Loucy (cell line): ENCODE data around the gene HOXA3.

Experiments used
- H2AFZ ChIP-seq: fragments of 200-600 bp; sonication (generic); 2 replicates; pipeline ENCODE4 v1.6.0; 2016; ENCODE audit warnings: antibody characterized with exemption, mild to moderate bottlenecking, low read length, moderate library complexity
- H3F3A ChIP-seq: fragments of 200-600 bp; 2 replicates; pipeline ENCODE4 v1.6.0; 2016; ENCODE audit warnings: antibody characterized with exemption, low read depth, mild to moderate bottlenecking
- H3K27me3 ChIP-seq: fragments of 200-600 bp; sonication (generic); 2 replicates; pipeline ENCODE4 v1.6.1; 2014; ENCODE audit warnings: low read length, mild to moderate bottlenecking; ENCODE audit not compliant: insufficient read depth, poor library complexity, severe bottlenecking
- H3K36me3 ChIP-seq: fragments of 200-600 bp; sonication (generic); 2 replicates; pipeline ENCODE4 v1.6.1; 2016; ENCODE audit warnings: low read length; ENCODE audit not compliant: insufficient read depth
- H3K4me1 ChIP-seq: fragments of 200-600 bp; sonication (generic); 2 replicates; pipeline ENCODE4 v1.5.1; 2014; ENCODE audit warnings: low read length, mild to moderate bottlenecking; ENCODE audit not compliant: insufficient read depth, poor library complexity, severe bottlenecking
- H3K4me2 ChIP-seq: fragments of 200-600 bp; sonication (generic); 2 replicates; pipeline ENCODE4 v1.6.0; 2014; ENCODE audit warnings: antibody characterized with exemption, low read length, low read depth, mild to moderate bottlenecking; ENCODE audit not compliant: poor library complexity, severe bottlenecking
- H3K4me3 ChIP-seq: fragments of 200-600 bp; sonication (generic); 2 replicates; pipeline ENCODE4 v1.5.1; 2014; ENCODE audit warnings: low read length, mild to moderate bottlenecking, mixed read lengths; ENCODE audit not compliant: poor library complexity, severe bottlenecking
- H3K79me2 ChIP-seq: fragments of 200-600 bp; sonication (generic); 2 replicates; pipeline ENCODE4 v1.6.1; 2014; ENCODE audit warnings: low read length; ENCODE audit not compliant: insufficient read depth
- H3K9ac ChIP-seq: fragments of 200-600 bp; sonication (generic); 2 replicates; pipeline ENCODE4 v1.6.0; 2014; ENCODE audit warnings: mild to moderate bottlenecking, low read depth, low read length, moderate library complexity; ENCODE audit not compliant: poor library complexity, severe bottlenecking
- H3K9me2 ChIP-seq: fragments of 200-600 bp; sonication (generic); replicated peaks from 2 replicates; pipeline ENCODE4 v1.6.1; 2016; ENCODE audit warnings: low read depth, low read length, mixed read lengths
- H3K9me3 ChIP-seq: fragments of 200-600 bp; sonication (generic); 2 replicates; pipeline ENCODE4 v1.6.1; 2014; ENCODE audit warnings: mild to moderate bottlenecking, antibody characterized with exemption, low read length, low read depth; ENCODE audit not compliant: insufficient read depth
- H4K20me1 ChIP-seq: fragments of 200-600 bp; sonication (generic); 2 replicates; pipeline ENCODE4 v1.6.0; 2014; ENCODE audit warnings: antibody characterized with exemption, low read length, mild to moderate bottlenecking; ENCODE audit not compliant: insufficient read depth, poor library complexity, severe bottlenecking
- EZH2phosphoT487 ChIP-seq: fragments of 200-600 bp; IDR thresholded peaks from 2 replicates; pipeline ENCODE4 v1.6.1; 2018; ENCODE audit warnings: antibody characterized with exemption, mild to moderate bottlenecking, moderate library complexity, borderline replicate concordance
- TF ChIP-seq, protein P1 (sequence below): fragments of 200-600 bp; sonication (generic); conservative IDR thresholded peaks from 2 replicates; pipeline ENCODE4 v1.5.1; 2014; ENCODE audit warnings: mild to moderate bottlenecking, antibody characterized with exemption, low read length

HOXA3 gene

GRCh38 chr7:27071622-27072390, 80.6 kb downstream of the HOXA3 start:
- H3K9me2 ChIP-seq: no peaks in the 10 kb centered on the region
- peaks cover 6% of the 10 kb centered on the region for H3K4me1 ChIP-seq
- no peaks in the 10 kb centered on the region for H3K9me3 ChIP-seq
- H3K4me3 ChIP-seq: no peak overlapping the region
- TF ChIP-seq, protein P1, sequence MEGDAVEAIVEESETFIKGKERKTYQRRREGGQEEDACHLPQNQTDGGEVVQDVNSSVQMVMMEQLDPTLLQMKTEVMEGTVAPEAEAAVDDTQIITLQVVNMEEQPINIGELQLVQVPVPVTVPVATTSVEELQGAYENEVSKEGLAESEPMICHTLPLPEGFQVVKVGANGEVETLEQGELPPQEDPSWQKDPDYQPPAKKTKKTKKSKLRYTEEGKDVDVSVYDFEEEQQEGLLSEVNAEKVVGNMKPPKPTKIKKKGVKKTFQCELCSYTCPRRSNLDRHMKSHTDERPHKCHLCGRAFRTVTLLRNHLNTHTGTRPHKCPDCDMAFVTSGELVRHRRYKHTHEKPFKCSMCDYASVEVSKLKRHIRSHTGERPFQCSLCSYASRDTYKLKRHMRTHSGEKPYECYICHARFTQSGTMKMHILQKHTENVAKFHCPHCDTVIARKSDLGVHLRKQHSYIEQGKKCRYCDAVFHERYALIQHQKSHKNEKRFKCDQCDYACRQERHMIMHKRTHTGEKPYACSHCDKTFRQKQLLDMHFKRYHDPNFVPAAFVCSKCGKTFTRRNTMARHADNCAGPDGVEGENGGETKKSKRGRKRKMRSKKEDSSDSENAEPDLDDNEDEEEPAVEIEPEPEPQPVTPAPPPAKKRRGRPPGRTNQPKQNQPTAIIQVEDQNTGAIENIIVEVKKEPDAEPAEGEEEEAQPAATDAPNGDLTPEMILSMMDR: no peak
- no peak for TF ChIP-seq EZH2phosphoT487
- no peaks in the 10 kb centered on the region for H3K79me2 ChIP-seq
- H2AFZ ChIP-seq: no peak overlapping the region
- no peaks in the 10 kb centered on the region for H3K36me3 ChIP-seq
- H3K27me3 ChIP-seq: no peaks in the 10 kb centered on the region
- H3K9ac ChIP-seq: no peak overlapping the region
- H4K20me1 ChIP-seq: no peaks in the 10 kb centered on the region
- H3F3A ChIP-seq: no peaks in the 10 kb centered on the region
- H3K4me2 ChIP-seq: no peak overlapping the region

- H3K79me2 ChIP-seq: no peaks in the 10 kb centered on the region
- no peak overlapping the region for H3K4me3 ChIP-seq
- H3K4me1 ChIP-seq: peaks cover 9% of the 10 kb centered on the region
- no peaks in the 10 kb centered on the region for H4K20me1 ChIP-seq
- H3K4me2 ChIP-seq: no peak overlapping the region
- H3K9me2 ChIP-seq: no peaks in the 10 kb centered on the region
- H3K36me3 ChIP-seq: no peaks in the 10 kb centered on the region
- H3K9me3 ChIP-seq: no peaks in the 10 kb centered on the region
- H3K9ac ChIP-seq: no peak overlapping the region
- no peak for TF ChIP-seq EZH2phosphoT487
- TF ChIP-seq, protein P1: no peak
- no peak overlapping the region for H2AFZ ChIP-seq
- H3K27me3 ChIP-seq: no peaks in the 10 kb centered on the region
- H3F3A ChIP-seq: no peaks in the 10 kb centered on the region
Measured at GRCh38 chr7:27068259-27068658, 84.1 kb downstream of the HOXA3 start.

DNA sequence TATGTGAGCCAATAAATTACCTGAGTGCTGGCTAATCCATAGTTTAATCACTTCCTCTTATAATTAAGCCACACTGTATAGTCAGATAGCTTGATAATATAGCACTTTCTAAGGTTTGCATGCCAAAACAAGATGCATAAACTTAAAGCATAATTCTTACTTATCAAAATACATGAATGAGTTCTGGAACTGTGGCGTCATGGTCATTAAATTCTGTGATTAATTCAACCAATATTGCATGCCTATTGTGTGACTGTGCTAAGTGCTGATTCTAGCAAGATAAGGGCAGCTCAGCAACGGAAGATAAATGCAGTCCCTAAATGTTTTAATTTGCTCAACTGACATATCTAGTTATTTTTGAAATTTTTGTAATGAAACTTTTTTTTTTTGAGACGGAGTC, 86.2 kb downstream of the HOXA3 start:
- Histone ChIP-seq H3K79me2 (no peaks in the 10 kb centered on the region), H3K9ac (no peak overlapping the region), H4K20me1 (no peaks in the 10 kb centered on the region)

More for the DNA sequence above, 86.2 kb downstream of the HOXA3 start:
- H3K9me3 ChIP-seq: no peaks in the 10 kb centered on the region
- H3K9me2 ChIP-seq: no peaks in the 10 kb centered on the region
- TF ChIP-seq, protein P1: no peak
- no peak for TF ChIP-seq EZH2phosphoT487
- H3K4me1 ChIP-seq: peaks cover 4% of the 10 kb centered on the region
- H2AFZ ChIP-seq: no peak overlapping the region
- no peaks in the 10 kb centered on the region for H3K36me3 ChIP-seq
- no peak overlapping the region for H3K4me2 ChIP-seq
- no peaks in the 10 kb centered on the region for H3K27me3 ChIP-seq
- no peak overlapping the region for H3K4me3 ChIP-seq
- no peaks in the 10 kb centered on the region for H3F3A ChIP-seq
